Activated CD4-positive, alpha-beta memory T cell treated with anti-CD3 and anti-CD28 coated beads for 36 hours (primary cell): ENCODE results near the gene LARP4B. TPM values are rescaled to one million over a fixed set of nuclear protein-coding genes. Genes with fewer than 3 reads are reported as not detected.

Experiments
- CTCF ChIA-PET: fragments of 350-600 bp; sonication (Branson Sonifier 250); formaldehyde crosslinking; loops from one replicate; lab custom pipeline; 2021; ENCODE audit warnings: antibody characterized with exemption, inconsistent platforms; lab: Charles Lee
- POLR2A ChIA-PET: fragments of 350-600 bp; sonication (Branson Sonifier 250); formaldehyde crosslinking; loops from one replicate; lab custom pipeline; 2021; ENCODE audit warnings: antibody characterized with exemption; lab: Charles Lee
- DNase-seq: peaks from one replicate; pipeline ENCODE4 v3.0.0-alpha.2; 2020
- H3K27ac Mint-ChIP-seq: one replicate; pipeline ENCODE4 v1.8.0; 2021; ENCODE audit warnings: mixed read lengths
- H3K27me3 Mint-ChIP-seq: one replicate; pipeline ENCODE4 v1.8.0; 2021; ENCODE audit warnings: mixed read lengths
- H3K36me3 Mint-ChIP-seq: one replicate; pipeline ENCODE4 v1.8.0; 2021; ENCODE audit warnings: mixed read lengths
- H3K4me1 Mint-ChIP-seq: one replicate; pipeline ENCODE4 v1.8.0; 2021; ENCODE audit warnings: low read depth, mixed read lengths
- H3K4me3 Mint-ChIP-seq: one replicate; pipeline ENCODE4 v1.8.0; 2021; ENCODE audit warnings: mild to moderate bottlenecking, mixed read lengths
- H3K9me3 Mint-ChIP-seq: one replicate; pipeline ENCODE4 v1.8.0; 2021; ENCODE audit warnings: mixed read lengths
- intact Hi-C: fragments of 100-400 bp; cut with micrococcal nuclease; formaldehyde crosslinking; loops from one replicate; pipeline ENCODE4 v1.15.1; 2023
- total RNA-seq, 2 experiments: library from RNA; stranded (reverse); gene quantifications; one replicate each; pipeline ENCODE4 v1.2.3, GENCODE V29; 2021

The LARP4B gene
- total RNA-seq, 2 experiments from 2014 or later: 92.1 to 95.0 TPM

DNA sequence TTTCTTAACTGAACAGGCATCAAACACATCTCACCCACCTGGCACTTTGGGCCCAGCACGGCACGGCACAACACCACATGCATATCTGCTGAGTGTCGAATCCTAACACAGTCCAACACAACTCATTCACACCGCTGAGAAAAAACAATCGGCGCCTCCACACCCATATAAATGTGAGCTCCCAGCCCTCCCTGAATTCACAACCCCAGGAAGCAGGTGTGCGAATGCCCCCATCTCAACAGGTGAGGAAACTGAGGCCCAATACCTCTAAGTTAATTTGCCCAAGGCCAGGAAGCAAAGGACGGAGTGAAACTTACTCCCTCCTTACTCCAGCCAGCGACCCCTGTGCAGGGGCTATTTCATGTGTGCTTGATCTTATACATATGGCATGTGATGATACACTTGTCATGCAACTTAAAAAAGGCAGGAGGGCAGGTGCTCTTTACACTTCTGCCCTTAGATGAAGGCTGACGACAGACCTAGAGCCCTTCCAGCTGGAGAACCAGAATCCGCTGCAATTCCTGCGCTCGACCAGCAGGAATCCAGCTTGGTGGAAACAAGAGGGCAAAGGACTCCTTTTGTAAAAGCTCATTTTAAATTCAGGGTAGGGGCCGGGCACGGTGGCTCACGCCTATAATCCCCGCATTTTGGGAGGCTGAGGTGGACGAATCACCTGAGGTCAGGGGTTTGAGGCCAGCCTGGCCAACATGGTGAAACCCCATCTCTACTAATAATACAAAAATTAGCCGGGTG is 116.0 kb downstream of the LARP4B start:
- Mint-ChIP-seq H3K27ac (no peak overlapping the region), H3K4me1 (no peaks in the 10 kb centered on the region), H3K9me3 (no peaks in the 10 kb centered on the region), H3K27me3 (no peaks in the 10 kb centered on the region), H3K4me3 (no peak overlapping the region), H3K36me3 (peaks cover 51% of the 10 kb centered on the region)
- CTCF ChIA-PET: no interaction called here
- no peak for DNase-seq
- POLR2A ChIA-PET: interaction anchor here (0.5 kb wide), 1 partner anchor 226 kb away, joined by 3 read pairs; no protein-coding TSS in a partner anchor
- intact Hi-C loops: no loop called here

DNA sequence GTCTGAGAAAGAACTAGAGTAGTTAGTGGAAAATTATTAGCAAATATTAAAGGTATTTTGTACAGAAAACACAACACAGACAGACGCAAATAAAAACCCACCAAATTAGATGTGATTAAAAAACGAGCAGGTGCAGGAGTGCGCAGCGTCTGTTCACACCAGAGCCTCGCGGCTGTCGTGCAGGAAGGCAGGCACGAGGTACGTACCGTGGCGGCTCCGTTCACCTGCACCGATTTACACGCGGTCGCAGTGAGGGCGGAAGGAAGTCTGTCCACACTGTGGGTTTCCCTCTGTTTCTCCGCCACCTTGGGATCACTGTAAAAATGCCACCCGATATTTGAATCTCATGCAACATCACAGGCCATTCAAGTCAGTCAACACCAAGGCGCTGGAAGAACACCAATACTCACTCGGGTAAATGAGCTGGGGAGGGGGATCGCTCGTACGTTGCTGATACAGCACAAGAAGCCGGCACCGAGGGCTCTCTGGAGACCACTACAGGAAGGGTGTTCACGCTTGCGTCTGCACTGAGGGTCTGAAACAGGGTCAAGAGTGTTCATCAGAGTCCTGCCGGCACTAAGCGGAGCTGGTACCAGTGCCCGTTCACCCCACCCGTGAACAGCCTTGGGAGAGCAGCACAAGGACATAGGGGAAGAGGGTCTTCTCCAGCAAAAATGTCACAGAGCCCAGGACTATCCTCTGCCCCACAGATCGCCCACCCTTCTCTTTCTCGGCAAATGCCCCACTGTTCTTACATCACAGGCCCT is 116.8 kb downstream of the LARP4B start:
- Mint-ChIP-seq H3K36me3 (peaks cover 50% of the 10 kb centered on the region), H3K27ac (no peak overlapping the region), H3K9me3 (no peaks in the 10 kb centered on the region), H3K4me1 (no peaks in the 10 kb centered on the region), H3K4me3 (no peak overlapping the region), H3K27me3 (no peaks in the 10 kb centered on the region)
- no peak for DNase-seq
- ChIA-PET POLR2A (no interaction called here), CTCF (no interaction called here)
- intact Hi-C loops: no loop called here

DNA sequence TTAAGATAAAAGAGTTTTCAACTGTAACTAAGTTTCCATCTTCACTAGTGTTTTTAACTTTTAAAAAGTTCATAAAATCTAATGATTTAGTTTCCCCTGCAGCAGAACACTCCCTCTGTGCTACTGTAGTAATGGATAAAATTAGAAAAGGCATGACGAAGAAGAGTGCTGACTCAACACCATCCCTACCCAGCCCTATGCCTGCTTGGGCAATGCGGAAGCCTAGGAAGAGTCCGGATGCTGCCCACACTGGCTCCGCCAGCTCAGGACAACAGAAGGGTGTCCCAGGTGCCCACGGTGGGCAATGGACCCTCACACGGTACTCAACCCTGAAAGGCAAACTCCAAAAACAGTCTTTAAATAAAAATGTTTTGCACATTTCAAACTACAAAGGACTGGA is 118.2 kb downstream of the LARP4B start:
- ChIA-PET CTCF (no interaction called here), POLR2A (no interaction called here)
- Mint-ChIP-seq H3K27me3 (no peaks in the 10 kb centered on the region), H3K4me1 (no peaks in the 10 kb centered on the region), H3K27ac (no peak overlapping the region), H3K4me3 (no peak overlapping the region), H3K36me3 (peaks cover 52% of the 10 kb centered on the region), H3K9me3 (no peaks in the 10 kb centered on the region)
- no peak for DNase-seq
- intact Hi-C loops: no loop called here

DNA sequence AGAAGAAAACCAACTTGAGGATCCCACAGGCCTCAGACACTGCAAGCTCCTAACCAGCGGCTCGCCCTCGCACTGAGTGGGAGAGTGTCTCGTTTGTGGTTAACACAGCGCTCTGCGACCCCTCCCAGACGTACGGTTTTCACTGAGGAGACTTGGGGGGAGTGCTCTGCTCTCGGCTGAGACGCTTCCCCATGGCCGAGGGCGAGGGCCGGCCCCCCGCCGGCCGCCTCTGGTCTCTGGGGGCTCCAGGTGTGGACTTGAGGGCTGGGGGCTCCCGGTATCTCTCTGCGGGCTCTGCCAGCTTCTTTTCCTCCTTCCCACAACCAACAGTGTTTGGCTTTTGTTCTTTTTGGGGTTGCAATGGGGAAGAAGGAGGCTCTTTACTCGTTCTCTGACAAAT is 118.7 kb downstream of the LARP4B start:
- no peak overlapping the region for H3K27ac Mint-ChIP-seq
- ChIA-PET POLR2A (no interaction called here), CTCF (interaction anchor here (0.6 kb wide), 1 partner anchor 24 kb away, joined by 3 read pairs; no protein-coding TSS in a partner anchor)
- no peaks in the 10 kb centered on the region for H3K9me3 Mint-ChIP-seq
- intact Hi-C loops: no loop called here
- DNase-seq: no peak
- no peaks in the 10 kb centered on the region for H3K27me3 Mint-ChIP-seq
- H3K4me3 Mint-ChIP-seq: no peak overlapping the region
- no peaks in the 10 kb centered on the region for H3K4me1 Mint-ChIP-seq
- peaks cover 53% of the 10 kb centered on the region for H3K36me3 Mint-ChIP-seq

DNA sequence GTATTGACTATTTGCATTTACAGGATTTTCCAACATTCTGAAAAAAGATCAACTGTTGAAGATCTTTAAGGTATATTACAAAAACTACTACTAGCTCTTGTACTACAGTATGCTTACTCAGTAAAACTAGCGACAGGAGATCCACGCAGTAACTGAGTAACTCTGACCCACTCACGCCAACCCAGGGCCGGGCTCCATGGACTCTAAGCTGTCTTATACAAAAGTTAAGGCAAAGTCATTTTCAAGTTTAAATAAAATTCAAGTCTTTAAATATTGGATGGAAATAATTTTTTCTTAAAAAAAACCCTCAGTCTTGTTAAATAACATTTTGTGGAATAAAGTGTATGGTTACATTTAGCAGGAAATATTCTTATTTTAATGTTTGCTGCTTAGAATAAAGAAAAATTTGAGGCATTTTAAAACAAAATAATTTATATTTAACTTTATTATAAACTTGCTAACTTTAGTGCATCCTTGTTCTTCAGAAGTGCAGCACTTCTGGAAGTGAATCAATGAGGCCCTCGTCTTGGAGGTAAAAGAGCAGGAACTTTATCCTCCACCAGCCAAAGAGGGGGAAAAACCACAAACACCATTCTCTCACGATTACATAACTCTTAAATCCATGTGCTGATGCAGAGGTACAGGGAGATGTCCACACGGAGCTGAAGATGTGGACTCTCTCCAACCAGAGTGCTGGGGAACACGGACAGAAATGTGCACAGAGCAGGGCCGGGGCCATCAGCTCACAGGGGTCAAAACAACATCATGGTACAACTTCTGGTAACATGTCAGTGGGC is 119.9 kb downstream of the LARP4B start:
- Mint-ChIP-seq H3K27me3 (no peaks in the 10 kb centered on the region), H3K27ac (no peak overlapping the region), H3K9me3 (no peaks in the 10 kb centered on the region), H3K4me1 (no peaks in the 10 kb centered on the region), H3K36me3 (peaks cover 47% of the 10 kb centered on the region), H3K4me3 (no peak overlapping the region)
- ChIA-PET CTCF (no interaction called here), POLR2A (no interaction called here)
- DNase-seq: no peak
- intact Hi-C loops: no loop called here

DNA sequence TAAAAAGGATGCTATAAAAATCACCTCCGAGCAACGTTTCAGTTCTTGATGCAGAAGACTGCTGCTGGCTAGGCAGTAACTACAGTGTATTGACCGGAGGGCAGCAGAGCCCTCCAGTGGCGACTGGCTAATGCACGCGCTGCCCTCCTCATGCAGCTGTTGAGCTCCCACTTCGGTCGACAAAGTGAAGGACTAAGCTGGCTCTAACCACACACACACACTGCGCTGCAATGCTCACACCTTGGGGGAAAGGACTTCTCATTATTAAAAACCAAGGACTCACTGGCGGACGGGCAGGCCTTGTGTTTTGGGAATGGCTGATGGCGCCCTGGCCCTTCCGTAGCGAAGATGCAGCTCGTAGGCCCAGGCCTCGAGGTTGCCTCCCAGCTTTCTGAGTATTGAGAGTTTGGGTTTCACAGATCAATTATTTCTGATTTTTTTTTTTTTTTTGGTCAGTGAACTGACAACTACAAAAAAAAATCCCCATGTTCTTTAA is 121.1 kb downstream of the LARP4B start:
- intact Hi-C loops: no loop called here
- DNase-seq: no peak
- no peak overlapping the region for H3K4me3 Mint-ChIP-seq
- no peaks in the 10 kb centered on the region for H3K27me3 Mint-ChIP-seq
- no peaks in the 10 kb centered on the region for H3K4me1 Mint-ChIP-seq
- POLR2A ChIA-PET: no interaction called here
- CTCF ChIA-PET: interaction anchor here (0.8 to 1.0 kb wide), 2 partner anchors 298 to 302 kb away, joined by 3 read pairs; no protein-coding TSS in a partner anchor
- peaks cover 44% of the 10 kb centered on the region for H3K36me3 Mint-ChIP-seq
- H3K27ac Mint-ChIP-seq: no peak overlapping the region
- H3K9me3 Mint-ChIP-seq: no peaks in the 10 kb centered on the region

DNA sequence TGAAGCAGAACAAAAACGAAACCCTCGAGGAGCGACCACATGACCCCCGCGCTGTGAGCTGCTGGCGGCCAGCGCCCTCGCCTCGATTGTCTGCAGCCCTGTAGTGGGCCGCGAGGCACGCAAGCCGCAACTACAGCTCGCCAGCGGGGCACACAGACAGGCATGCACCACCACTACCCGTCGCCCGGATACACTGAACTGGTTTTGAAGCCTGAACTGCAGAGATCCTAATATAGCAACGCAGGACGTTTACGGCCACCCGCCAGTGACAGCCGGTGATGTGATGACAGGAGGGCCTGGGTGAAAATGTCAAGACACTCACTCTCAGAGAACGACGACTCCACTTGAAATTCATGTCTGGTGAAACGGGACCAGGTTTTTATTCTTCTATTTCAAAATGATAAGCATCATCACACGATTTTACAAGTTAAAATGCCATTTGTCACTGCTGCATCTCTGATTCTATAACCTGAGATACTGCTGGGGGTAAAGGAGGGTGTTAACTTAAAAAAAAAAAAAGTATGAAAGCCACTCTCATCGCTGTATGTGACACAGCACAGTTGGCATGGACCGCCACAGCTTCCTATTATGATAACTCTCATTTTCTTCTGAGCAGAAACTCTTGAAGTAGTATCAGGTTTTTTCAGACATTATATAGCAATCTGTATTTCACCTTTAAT is 121.7 kb downstream of the LARP4B start:
- no peaks in the 10 kb centered on the region for H3K9me3 Mint-ChIP-seq
- H3K27ac Mint-ChIP-seq: no peak overlapping the region
- no peaks in the 10 kb centered on the region for H3K27me3 Mint-ChIP-seq
- no peaks in the 10 kb centered on the region for H3K4me1 Mint-ChIP-seq
- intact Hi-C loops: no loop called here
- CTCF ChIA-PET: interaction anchor here (0.8 to 1.0 kb wide), 2 partner anchors 297 to 301 kb away, joined by 3 read pairs; no protein-coding TSS in a partner anchor
- DNase-seq: no peak
- H3K36me3 Mint-ChIP-seq: peaks cover 41% of the 10 kb centered on the region
- POLR2A ChIA-PET: no interaction called here
- H3K4me3 Mint-ChIP-seq: no peak overlapping the region

DNA sequence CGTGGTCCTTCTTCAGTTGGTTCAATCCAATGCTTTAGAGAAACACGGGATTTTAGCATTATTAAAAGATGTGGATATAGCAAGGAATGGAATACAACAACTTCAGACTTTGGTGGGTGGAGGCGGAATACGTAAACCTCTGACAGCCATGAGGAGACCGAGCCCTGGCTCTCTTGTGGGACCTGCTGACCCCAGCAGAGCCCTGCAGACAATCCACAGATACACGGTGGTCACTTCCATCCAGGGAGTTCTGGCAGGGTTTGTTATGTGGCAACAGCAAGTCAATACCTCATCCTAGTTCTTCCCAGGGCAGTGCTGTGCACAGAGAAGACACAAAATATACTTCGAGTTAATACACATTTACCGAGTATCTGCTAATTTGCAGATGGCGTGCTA is 123.5 kb downstream of the LARP4B start:
- Mint-ChIP-seq H3K4me3 (no peak overlapping the region), H3K27me3 (no peaks in the 10 kb centered on the region), H3K36me3 (peaks cover 32% of the 10 kb centered on the region), H3K27ac (no peak overlapping the region), H3K9me3 (no peaks in the 10 kb centered on the region), H3K4me1 (no peaks in the 10 kb centered on the region)
- intact Hi-C loops: no loop called here
- CTCF ChIA-PET: no interaction called here
- DNase-seq: no peak
- POLR2A ChIA-PET: no interaction called here

DNA sequence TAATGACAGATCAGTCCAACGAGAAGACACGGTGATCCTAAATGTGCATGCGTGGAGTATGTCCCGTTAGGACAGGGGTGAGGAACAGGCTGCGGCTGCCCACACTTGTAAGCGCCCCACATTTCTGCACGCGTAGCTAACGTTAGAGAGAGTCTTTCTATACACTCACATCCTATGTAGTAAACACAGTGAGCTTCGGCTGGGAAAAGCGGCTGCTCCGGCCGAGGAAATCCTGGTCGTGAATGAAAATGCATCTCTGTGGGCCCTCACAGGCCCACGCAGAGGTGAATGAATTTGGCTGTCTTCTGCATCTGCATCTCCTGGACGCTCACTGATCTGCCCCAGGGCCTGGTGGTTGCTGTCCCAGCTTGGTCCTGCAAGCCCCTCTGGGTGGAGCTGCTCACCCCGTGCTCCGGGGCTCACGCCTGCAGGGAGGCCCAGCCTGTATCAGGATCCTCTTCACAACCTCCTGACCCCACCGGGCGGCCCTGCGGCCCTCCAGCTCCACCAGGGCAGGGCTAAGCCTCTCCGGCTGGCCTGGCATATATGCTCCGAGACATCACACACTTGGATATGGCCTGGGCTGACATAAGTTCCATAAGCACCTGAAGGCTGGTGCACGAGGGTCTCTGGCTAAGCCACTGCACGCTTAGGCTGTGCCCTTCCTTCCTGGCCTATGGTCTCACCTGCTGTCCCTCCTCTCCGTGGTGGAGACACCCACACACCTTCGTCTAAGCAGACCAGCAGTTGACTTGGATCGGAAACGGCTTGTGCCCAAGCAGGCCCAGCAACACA is 124.1 kb downstream of the LARP4B start:
- DNase-seq: no peak
- Mint-ChIP-seq H3K4me3 (no peak overlapping the region), H3K9me3 (no peaks in the 10 kb centered on the region), H3K27me3 (no peaks in the 10 kb centered on the region), H3K27ac (no peak overlapping the region), H3K4me1 (no peaks in the 10 kb centered on the region), H3K36me3 (peaks cover 30% of the 10 kb centered on the region)
- CTCF ChIA-PET: no interaction called here
- intact Hi-C loops: no loop called here
- POLR2A ChIA-PET: no interaction called here

DNA sequence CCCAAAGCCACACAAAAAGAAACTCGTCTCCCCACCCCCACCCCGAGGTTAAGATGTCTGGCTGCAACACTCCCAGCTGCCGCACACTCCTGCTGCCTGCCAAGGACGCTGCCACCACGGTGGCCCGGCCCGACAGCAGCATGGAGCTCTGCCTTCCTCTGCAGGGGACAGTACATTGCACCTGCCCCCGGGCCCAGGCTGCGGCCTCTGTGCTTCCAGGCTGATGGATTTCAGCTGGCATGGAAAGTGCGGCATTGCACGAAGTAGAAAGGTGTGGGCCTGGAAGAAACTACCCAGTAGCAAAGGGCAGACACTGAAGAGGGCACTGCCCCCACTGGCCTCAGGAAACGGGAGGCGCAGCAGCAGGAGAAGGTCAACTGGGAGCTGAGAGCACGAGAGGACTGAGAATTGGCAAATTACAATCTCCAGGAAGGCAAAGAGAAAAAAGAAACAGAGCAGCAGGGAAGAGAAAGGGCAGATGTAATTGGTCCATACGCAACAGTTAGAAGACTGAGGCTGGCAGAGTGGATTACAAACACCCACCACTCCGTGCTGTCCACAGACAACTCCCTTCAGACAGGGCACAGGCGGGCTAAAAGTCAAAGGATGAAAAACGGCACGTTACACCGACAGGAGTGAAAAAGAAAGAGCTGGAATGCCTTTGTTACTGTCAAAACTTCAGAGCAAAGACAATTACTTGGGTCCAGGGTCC is 124.9 kb downstream of the LARP4B start:
- intact Hi-C loops: no loop called here
- H3K27ac Mint-ChIP-seq: no peak overlapping the region
- POLR2A ChIA-PET: no interaction called here
- no peaks in the 10 kb centered on the region for H3K9me3 Mint-ChIP-seq
- no peaks in the 10 kb centered on the region for H3K27me3 Mint-ChIP-seq
- no peak for DNase-seq
- no peaks in the 10 kb centered on the region for H3K4me1 Mint-ChIP-seq
- CTCF ChIA-PET: no interaction called here
- H3K4me3 Mint-ChIP-seq: no peak overlapping the region
- H3K36me3 Mint-ChIP-seq: peaks cover 24% of the 10 kb centered on the region
